Effector memory CD4-positive, alpha-beta T cell (primary cell): ENCODE data around the gene EPAS1.

ENCODE experiments used
- DNase-seq, 3 donors: peaks; one replicate each; pipeline ENCODE4 v3.0.0-alpha.2; 2020
- H3K27ac ChIP-seq: 2 replicates; pipeline ENCODE4 v1.7.0; 2013; ENCODE audit warnings: mild to moderate bottlenecking, low read length, moderate library complexity; ENCODE audit not compliant: insufficient read depth, poor library complexity, severe bottlenecking
- H3K27me3 ChIP-seq: replicated peaks from 2 replicates; pipeline ENCODE4 v1.7.0; 2013; ENCODE audit warnings: mild to moderate bottlenecking, low read length; ENCODE audit not compliant: insufficient read depth, control insufficient read depth, poor library complexity, severe bottlenecking
- H3K36me3 ChIP-seq: 2 replicates; pipeline ENCODE4 v1.7.0; 2013; ENCODE audit warnings: mild to moderate bottlenecking, low read length, moderate library complexity; ENCODE audit not compliant: control insufficient read depth, insufficient read depth
- H3K4me1 ChIP-seq: 2 replicates; pipeline ENCODE4 v1.7.0; 2013; ENCODE audit warnings: low read length, mild to moderate bottlenecking; ENCODE audit not compliant: control insufficient read depth, insufficient read depth, poor library complexity, severe bottlenecking
- H3K4me3 ChIP-seq: 2 replicates; pipeline ENCODE4 v1.7.0; 2013; ENCODE audit warnings: low read length, low read depth, mild to moderate bottlenecking; ENCODE audit not compliant: insufficient read depth, poor library complexity, severe bottlenecking
- H3K9me3 ChIP-seq: 2 replicates; pipeline ENCODE4 v1.7.0; 2013; ENCODE audit warnings: mild to moderate bottlenecking, low read length, moderate library complexity; ENCODE audit not compliant: control insufficient read depth

The EPAS1 gene

GRCh38 chr2:46317094-46317486 is 19.9 kb downstream of the EPAS1 start:
- no peaks in the 10 kb centered on the region for H3K36me3 ChIP-seq
- no peaks in the 10 kb centered on the region for H3K27me3 ChIP-seq
- DNase-seq: no peak
- H3K9me3 ChIP-seq: no peaks in the 10 kb centered on the region
- H3K27ac ChIP-seq: no peak overlapping the region
- H3K4me3 ChIP-seq: no peak overlapping the region
- no peaks in the 10 kb centered on the region for H3K4me1 ChIP-seq

GRCh38 chr2:46318579-46319460 is 21.6 kb downstream of the EPAS1 start:
- H3K4me1 ChIP-seq: no peaks in the 10 kb centered on the region
- H3K27ac ChIP-seq: no peak overlapping the region
- no peaks in the 10 kb centered on the region for H3K27me3 ChIP-seq
- H3K9me3 ChIP-seq: no peaks in the 10 kb centered on the region
- H3K4me3 ChIP-seq: no peak overlapping the region
- no peaks in the 10 kb centered on the region for H3K36me3 ChIP-seq
- DNase-seq: no peak

- no peak overlapping the region for H3K4me3 ChIP-seq
- no peaks in the 10 kb centered on the region for H3K27me3 ChIP-seq
- no peak overlapping the region for H3K27ac ChIP-seq
- no peak for DNase-seq
- no peaks in the 10 kb centered on the region for H3K9me3 ChIP-seq
- H3K36me3 ChIP-seq: no peaks in the 10 kb centered on the region
- no peaks in the 10 kb centered on the region for H3K4me1 ChIP-seq
These were observed 22.5 kb downstream of the EPAS1 start for GRCh38 chr2:46319711-46320110.

GRCh38 chr2:46320141-46320567 is 22.9 kb downstream of the EPAS1 start:
- Histone ChIP-seq H3K4me1 (no peaks in the 10 kb centered on the region), H3K27me3 (no peaks in the 10 kb centered on the region), H3K4me3 (no peak overlapping the region), H3K9me3 (no peaks in the 10 kb centered on the region), H3K27ac (no peak overlapping the region), H3K36me3 (no peaks in the 10 kb centered on the region)
- DNase-seq: no peak

GRCh38 chr2:46323730-46324129 is 26.5 kb downstream of the EPAS1 start:
- DNase-seq: no peak
- H3K36me3 ChIP-seq: no peaks in the 10 kb centered on the region
- H3K27ac ChIP-seq: no peak overlapping the region
- H3K4me3 ChIP-seq: no peak overlapping the region
- H3K27me3 ChIP-seq: no peaks in the 10 kb centered on the region
- no peaks in the 10 kb centered on the region for H3K4me1 ChIP-seq
- H3K9me3 ChIP-seq: no peaks in the 10 kb centered on the region

GRCh38 chr2:46325182-46325928 is 28.1 kb downstream of the EPAS1 start:
- Histone ChIP-seq H3K4me1 (no peaks in the 10 kb centered on the region), H3K27me3 (no peaks in the 10 kb centered on the region), H3K9me3 (no peaks in the 10 kb centered on the region), H3K36me3 (no peaks in the 10 kb centered on the region), H3K27ac (no peak overlapping the region), H3K4me3 (no peak overlapping the region)
- no peak for DNase-seq

GRCh38 chr2:46326231-46326980 is 29.2 kb downstream of the EPAS1 start:
- Histone ChIP-seq H3K4me1 (no peaks in the 10 kb centered on the region), H3K9me3 (no peaks in the 10 kb centered on the region), H3K36me3 (no peaks in the 10 kb centered on the region), H3K27me3 (no peaks in the 10 kb centered on the region), H3K4me3 (no peak overlapping the region), H3K27ac (no peak overlapping the region)
- no peak for DNase-seq

GRCh38 chr2:46327627-46328026 is 30.4 kb downstream of the EPAS1 start:
- Histone ChIP-seq H3K4me3 (no peak overlapping the region), H3K36me3 (no peaks in the 10 kb centered on the region), H3K4me1 (no peaks in the 10 kb centered on the region), H3K9me3 (no peaks in the 10 kb centered on the region), H3K27ac (no peak overlapping the region), H3K27me3 (no peaks in the 10 kb centered on the region)
- DNase-seq: no peak

- H3K27ac ChIP-seq: no peak overlapping the region
- no peak for DNase-seq
- no peaks in the 10 kb centered on the region for H3K36me3 ChIP-seq
- H3K9me3 ChIP-seq: no peaks in the 10 kb centered on the region
- H3K27me3 ChIP-seq: no peaks in the 10 kb centered on the region
- no peak overlapping the region for H3K4me3 ChIP-seq
- no peaks in the 10 kb centered on the region for H3K4me1 ChIP-seq
These were observed 31.1 kb downstream of the EPAS1 start for GRCh38 chr2:46328291-46328690.
